ENCODE results near the gene SEMA3A. TPM values are rescaled to one million over a fixed set of nuclear protein-coding genes. Genes with fewer than 3 reads are reported as not detected.

Gene SEMA3A
- total RNA-seq, 1 experiment from 2014 or later: 32.2 TPM

- TF ChIP-seq, protein P1, sequence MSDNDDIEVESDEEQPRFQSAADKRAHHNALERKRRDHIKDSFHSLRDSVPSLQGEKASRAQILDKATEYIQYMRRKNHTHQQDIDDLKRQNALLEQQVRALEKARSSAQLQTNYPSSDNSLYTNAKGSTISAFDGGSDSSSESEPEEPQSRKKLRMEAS (CRISPR knock-in tag; IDR thresholded peaks at IDR 0.05): no peak
- TF ChIP-seq ZSCAN18 (CRISPR knock-in tag; IDR thresholded peaks at IDR 0.05) (no peak), ZBTB21 (CRISPR knock-in tag; IDR thresholded peaks at IDR 0.05; ENCODE audit: borderline replicate concordance) (no peak), TEAD1 (CRISPR knock-in tag; IDR thresholded peaks at IDR 0.05) (no peak), FOXJ3 (CRISPR knock-in tag; IDR thresholded peaks at IDR 0.05; ENCODE audit: borderline replicate concordance) (no peak), NR1H2 (CRISPR knock-in tag; IDR thresholded peaks at IDR 0.05) (no peak), ZNF263 (CRISPR knock-in tag; IDR thresholded peaks at IDR 0.05; ENCODE audit: low read depth) (no peak), SMAD4 (CRISPR knock-in tag; IDR thresholded peaks at IDR 0.05) (no peak), ATF1 (CRISPR knock-in tag; IDR thresholded peaks at IDR 0.05) (no peak), CDX4 (CRISPR knock-in tag; IDR thresholded peaks at IDR 0.05; ENCODE audit: borderline replicate concordance) (no peak), IRF2 (CRISPR knock-in tag; IDR thresholded peaks at IDR 0.05; ENCODE audit: borderline replicate concordance, low read depth) (no peak), ZNF671 (CRISPR knock-in tag; IDR thresholded peaks at IDR 0.05) (no peak), TCF7 (CRISPR knock-in tag; IDR thresholded peaks at IDR 0.05; ENCODE audit: low read depth) (no peak)
- TF ChIP-seq, protein P2, sequence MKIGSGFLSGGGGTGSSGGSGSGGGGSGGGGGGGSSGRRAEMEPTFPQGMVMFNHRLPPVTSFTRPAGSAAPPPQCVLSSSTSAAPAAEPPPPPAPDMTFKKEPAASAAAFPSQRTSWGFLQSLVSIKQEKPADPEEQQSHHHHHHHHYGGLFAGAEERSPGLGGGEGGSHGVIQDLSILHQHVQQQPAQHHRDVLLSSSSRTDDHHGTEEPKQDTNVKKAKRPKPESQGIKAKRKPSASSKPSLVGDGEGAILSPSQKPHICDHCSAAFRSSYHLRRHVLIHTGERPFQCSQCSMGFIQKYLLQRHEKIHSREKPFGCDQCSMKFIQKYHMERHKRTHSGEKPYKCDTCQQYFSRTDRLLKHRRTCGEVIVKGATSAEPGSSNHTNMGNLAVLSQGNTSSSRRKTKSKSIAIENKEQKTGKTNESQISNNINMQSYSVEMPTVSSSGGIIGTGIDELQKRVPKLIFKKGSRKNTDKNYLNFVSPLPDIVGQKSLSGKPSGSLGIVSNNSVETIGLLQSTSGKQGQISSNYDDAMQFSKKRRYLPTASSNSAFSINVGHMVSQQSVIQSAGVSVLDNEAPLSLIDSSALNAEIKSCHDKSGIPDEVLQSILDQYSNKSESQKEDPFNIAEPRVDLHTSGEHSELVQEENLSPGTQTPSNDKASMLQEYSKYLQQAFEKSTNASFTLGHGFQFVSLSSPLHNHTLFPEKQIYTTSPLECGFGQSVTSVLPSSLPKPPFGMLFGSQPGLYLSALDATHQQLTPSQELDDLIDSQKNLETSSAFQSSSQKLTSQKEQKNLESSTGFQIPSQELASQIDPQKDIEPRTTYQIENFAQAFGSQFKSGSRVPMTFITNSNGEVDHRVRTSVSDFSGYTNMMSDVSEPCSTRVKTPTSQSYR (CRISPR knock-in tag; IDR thresholded peaks at IDR 0.05): no peak
- TF ChIP-seq, protein P3, sequence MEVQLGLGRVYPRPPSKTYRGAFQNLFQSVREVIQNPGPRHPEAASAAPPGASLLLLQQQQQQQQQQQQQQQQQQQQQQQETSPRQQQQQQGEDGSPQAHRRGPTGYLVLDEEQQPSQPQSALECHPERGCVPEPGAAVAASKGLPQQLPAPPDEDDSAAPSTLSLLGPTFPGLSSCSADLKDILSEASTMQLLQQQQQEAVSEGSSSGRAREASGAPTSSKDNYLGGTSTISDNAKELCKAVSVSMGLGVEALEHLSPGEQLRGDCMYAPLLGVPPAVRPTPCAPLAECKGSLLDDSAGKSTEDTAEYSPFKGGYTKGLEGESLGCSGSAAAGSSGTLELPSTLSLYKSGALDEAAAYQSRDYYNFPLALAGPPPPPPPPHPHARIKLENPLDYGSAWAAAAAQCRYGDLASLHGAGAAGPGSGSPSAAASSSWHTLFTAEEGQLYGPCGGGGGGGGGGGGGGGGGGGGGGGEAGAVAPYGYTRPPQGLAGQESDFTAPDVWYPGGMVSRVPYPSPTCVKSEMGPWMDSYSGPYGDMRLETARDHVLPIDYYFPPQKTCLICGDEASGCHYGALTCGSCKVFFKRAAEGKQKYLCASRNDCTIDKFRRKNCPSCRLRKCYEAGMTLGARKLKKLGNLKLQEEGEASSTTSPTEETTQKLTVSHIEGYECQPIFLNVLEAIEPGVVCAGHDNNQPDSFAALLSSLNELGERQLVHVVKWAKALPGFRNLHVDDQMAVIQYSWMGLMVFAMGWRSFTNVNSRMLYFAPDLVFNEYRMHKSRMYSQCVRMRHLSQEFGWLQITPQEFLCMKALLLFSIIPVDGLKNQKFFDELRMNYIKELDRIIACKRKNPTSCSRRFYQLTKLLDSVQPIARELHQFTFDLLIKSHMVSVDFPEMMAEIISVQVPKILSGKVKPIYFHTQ (CRISPR knock-in tag; IDR thresholded peaks at IDR 0.05): no peak
- TF ChIP-seq, protein P4, sequence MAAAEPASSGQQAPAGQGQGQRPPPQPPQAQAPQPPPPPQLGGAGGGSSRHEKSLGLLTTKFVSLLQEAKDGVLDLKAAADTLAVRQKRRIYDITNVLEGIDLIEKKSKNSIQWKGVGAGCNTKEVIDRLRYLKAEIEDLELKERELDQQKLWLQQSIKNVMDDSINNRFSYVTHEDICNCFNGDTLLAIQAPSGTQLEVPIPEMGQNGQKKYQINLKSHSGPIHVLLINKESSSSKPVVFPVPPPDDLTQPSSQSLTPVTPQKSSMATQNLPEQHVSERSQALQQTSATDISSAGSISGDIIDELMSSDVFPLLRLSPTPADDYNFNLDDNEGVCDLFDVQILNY (CRISPR knock-in tag; IDR thresholded peaks at IDR 0.05): no peak
- TF ChIP-seq, protein P5, sequence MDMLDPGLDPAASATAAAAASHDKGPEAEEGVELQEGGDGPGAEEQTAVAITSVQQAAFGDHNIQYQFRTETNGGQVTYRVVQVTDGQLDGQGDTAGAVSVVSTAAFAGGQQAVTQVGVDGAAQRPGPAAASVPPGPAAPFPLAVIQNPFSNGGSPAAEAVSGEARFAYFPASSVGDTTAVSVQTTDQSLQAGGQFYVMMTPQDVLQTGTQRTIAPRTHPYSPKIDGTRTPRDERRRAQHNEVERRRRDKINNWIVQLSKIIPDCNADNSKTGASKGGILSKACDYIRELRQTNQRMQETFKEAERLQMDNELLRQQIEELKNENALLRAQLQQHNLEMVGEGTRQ (CRISPR knock-in tag; IDR thresholded peaks at IDR 0.05): no peak
- TF ChIP-seq, protein P6, sequence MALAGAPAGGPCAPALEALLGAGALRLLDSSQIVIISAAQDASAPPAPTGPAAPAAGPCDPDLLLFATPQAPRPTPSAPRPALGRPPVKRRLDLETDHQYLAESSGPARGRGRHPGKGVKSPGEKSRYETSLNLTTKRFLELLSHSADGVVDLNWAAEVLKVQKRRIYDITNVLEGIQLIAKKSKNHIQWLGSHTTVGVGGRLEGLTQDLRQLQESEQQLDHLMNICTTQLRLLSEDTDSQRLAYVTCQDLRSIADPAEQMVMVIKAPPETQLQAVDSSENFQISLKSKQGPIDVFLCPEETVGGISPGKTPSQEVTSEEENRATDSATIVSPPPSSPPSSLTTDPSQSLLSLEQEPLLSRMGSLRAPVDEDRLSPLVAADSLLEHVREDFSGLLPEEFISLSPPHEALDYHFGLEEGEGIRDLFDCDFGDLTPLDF (CRISPR knock-in tag; IDR thresholded peaks at IDR 0.05): no peak
- TF ChIP-seq, protein P7, sequence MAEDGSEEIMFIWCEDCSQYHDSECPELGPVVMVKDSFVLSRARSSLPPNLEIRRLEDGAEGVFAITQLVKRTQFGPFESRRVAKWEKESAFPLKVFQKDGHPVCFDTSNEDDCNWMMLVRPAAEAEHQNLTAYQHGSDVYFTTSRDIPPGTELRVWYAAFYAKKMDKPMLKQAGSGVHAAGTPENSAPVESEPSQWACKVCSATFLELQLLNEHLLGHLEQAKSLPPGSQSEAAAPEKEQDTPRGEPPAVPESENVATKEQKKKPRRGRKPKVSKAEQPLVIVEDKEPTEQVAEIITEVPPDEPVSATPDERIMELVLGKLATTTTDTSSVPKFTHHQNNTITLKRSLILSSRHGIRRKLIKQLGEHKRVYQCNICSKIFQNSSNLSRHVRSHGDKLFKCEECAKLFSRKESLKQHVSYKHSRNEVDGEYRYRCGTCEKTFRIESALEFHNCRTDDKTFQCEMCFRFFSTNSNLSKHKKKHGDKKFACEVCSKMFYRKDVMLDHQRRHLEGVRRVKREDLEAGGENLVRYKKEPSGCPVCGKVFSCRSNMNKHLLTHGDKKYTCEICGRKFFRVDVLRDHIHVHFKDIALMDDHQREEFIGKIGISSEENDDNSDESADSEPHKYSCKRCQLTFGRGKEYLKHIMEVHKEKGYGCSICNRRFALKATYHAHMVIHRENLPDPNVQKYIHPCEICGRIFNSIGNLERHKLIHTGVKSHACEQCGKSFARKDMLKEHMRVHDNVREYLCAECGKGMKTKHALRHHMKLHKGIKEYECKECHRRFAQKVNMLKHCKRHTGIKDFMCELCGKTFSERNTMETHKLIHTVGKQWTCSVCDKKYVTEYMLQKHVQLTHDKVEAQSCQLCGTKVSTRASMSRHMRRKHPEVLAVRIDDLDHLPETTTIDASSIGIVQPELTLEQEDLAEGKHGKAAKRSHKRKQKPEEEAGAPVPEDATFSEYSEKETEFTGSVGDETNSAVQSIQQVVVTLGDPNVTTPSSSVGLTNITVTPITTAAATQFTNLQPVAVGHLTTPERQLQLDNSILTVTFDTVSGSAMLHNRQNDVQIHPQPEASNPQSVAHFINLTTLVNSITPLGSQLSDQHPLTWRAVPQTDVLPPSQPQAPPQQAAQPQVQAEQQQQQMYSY (CRISPR knock-in tag; IDR thresholded peaks at IDR 0.05): no peak
- no peak overlapping the region for H3K27ac Mint-ChIP-seq
- CTCF ChIA-PET: no interaction called here
Observed at GRCh38 chr7:84137812-84138211, 56.8 kb downstream of the SEMA3A start.

More at GRCh38 chr7:84137812-84138211, 56.8 kb downstream of the SEMA3A start:
- DNase-seq (ENCODE audit: low spot score) (no peak), ATAC-seq (no peak)
- H3K4me3 Mint-ChIP-seq: no peak overlapping the region
- peaks cover 7% of the 10 kb centered on the region for H3K9me3 Mint-ChIP-seq
- POLR2A ChIA-PET: no interaction called here
- H3K4me1 Mint-ChIP-seq: peaks cover 54% of the 10 kb centered on the region
- peaks cover 22% of the 10 kb centered on the region for H3K36me3 Mint-ChIP-seq
- H3K27me3 Mint-ChIP-seq (ENCODE audit: low read depth): no peaks in the 10 kb centered on the region
